Neural cell (in vitro differentiated cells): Measurements from ENCODE around the gene ROBO1.

Source experiments
- EZH2 ChIP-seq: fragments of 200-600, 300-800 bp; shearing (Covaris generic), sonication (generic); IDR thresholded peaks from 2 replicates; pipeline ENCODE4 v1.6.1; 2014; ENCODE audit warnings: antibody characterized with exemption, low read length, borderline replicate concordance, mild to moderate bottlenecking; ENCODE audit not compliant: insufficient read depth, poor library complexity, severe bottlenecking
- POLR2AphosphoS5 ChIP-seq: IDR thresholded peaks from 2 replicates; pipeline ENCODE4 v1.6.1; 2012
- TAF1 ChIP-seq: IDR thresholded peaks from 2 replicates; pipeline ENCODE4 v1.6.1; 2012; ENCODE audit warnings: low read depth
- TF ChIP-seq, protein P1 (sequence below): fragments of 450-650 bp; IDR thresholded peaks from 2 replicates; pipeline ENCODE4 v1.5.1; 2014; ENCODE audit warnings: antibody characterized with exemption, mild to moderate bottlenecking, moderate library complexity; ENCODE audit not compliant: poor library complexity, severe bottlenecking

DNA sequence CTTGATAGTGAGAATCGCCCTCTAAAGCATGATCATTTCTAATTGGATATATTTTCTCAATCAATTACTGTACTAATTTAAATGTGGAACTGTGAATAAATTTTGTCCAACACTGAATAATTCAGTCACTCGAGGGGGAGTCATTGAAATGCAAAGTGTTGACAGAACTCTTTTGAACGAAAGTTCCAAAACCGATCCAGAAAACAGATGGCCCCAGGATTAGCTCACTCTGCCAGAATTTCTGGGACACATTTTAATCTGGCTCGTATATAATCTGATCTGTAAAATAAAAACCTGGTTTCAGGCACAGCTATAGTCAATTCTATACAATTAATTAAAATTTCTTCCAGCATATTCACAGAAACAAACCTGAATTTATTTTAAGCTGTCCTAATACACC is 580.4 kb downstream of the ROBO1 start:
- TF ChIP-seq, protein P1, sequence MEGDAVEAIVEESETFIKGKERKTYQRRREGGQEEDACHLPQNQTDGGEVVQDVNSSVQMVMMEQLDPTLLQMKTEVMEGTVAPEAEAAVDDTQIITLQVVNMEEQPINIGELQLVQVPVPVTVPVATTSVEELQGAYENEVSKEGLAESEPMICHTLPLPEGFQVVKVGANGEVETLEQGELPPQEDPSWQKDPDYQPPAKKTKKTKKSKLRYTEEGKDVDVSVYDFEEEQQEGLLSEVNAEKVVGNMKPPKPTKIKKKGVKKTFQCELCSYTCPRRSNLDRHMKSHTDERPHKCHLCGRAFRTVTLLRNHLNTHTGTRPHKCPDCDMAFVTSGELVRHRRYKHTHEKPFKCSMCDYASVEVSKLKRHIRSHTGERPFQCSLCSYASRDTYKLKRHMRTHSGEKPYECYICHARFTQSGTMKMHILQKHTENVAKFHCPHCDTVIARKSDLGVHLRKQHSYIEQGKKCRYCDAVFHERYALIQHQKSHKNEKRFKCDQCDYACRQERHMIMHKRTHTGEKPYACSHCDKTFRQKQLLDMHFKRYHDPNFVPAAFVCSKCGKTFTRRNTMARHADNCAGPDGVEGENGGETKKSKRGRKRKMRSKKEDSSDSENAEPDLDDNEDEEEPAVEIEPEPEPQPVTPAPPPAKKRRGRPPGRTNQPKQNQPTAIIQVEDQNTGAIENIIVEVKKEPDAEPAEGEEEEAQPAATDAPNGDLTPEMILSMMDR, result no peak
- no peak for TF ChIP-seq EZH2
- no peak for TF ChIP-seq POLR2AphosphoS5
- TF ChIP-seq TAF1, result no peak
